ENCODE data around the gene CCRL2.
"Not testable (repeated sequence)": the region's sequence is repeated elsewhere in the genome, so short reads cannot be mapped to it uniquely, and the experiment has no call there.

The CCRL2 gene

GRCh38 chr3:46420931-46421330 lies 13.9 kb downstream of the CCRL2 start:
- TF ChIP-seq, protein P1, sequence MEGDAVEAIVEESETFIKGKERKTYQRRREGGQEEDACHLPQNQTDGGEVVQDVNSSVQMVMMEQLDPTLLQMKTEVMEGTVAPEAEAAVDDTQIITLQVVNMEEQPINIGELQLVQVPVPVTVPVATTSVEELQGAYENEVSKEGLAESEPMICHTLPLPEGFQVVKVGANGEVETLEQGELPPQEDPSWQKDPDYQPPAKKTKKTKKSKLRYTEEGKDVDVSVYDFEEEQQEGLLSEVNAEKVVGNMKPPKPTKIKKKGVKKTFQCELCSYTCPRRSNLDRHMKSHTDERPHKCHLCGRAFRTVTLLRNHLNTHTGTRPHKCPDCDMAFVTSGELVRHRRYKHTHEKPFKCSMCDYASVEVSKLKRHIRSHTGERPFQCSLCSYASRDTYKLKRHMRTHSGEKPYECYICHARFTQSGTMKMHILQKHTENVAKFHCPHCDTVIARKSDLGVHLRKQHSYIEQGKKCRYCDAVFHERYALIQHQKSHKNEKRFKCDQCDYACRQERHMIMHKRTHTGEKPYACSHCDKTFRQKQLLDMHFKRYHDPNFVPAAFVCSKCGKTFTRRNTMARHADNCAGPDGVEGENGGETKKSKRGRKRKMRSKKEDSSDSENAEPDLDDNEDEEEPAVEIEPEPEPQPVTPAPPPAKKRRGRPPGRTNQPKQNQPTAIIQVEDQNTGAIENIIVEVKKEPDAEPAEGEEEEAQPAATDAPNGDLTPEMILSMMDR (IDR thresholded peaks at IDR 0.05; ENCODE audit: borderline replicate concordance, insufficient read depth, low read depth, low read length): no peak
- no peak overlapping the region for H3K4me3 ChIP-seq (ENCODE audit: low read depth, low read length)

- TF ChIP-seq, protein P1 (IDR thresholded peaks at IDR 0.05; ENCODE audit: borderline replicate concordance, insufficient read depth, low read depth, low read length): no peak
- no peak overlapping the region for H3K4me3 ChIP-seq (ENCODE audit: low read depth, low read length)
These were observed 15.6 kb downstream of the CCRL2 start for GRCh38 chr3:46422617-46423016.

DNA sequence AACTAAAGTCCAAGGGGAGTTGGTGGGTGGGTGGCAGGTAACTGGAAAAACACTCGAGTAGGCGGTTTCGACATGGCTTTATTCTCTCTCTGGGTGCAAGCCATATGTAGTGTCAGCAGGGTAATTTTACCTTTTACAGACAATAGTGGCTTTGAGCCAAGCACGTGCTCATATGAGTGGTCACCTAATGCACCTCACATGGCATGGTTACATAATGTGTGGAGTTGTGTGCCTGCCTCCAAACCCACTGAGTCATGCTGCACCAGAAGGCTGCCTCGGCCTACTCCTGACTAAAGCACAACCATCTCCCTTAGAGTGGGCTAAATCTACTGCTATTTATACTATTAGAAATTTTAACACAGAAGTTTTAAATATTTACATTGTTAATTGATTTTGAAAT lies 16.5 kb downstream of the CCRL2 start:
- TF ChIP-seq, protein P1 (IDR thresholded peaks at IDR 0.05; ENCODE audit: borderline replicate concordance, insufficient read depth, low read depth, low read length): no peak

GRCh38 chr3:46426476-46426875 lies 19.4 kb downstream of the CCRL2 start:
- not testable (repeated sequence) for H3K4me3 ChIP-seq (ENCODE audit: low read depth, low read length)

More for the DNA sequence above, 16.5 kb downstream of the CCRL2 start:
- no peak overlapping the region for H3K4me3 ChIP-seq (ENCODE audit: low read depth, low read length)

- not testable (repeated sequence) for H3K4me3 ChIP-seq (ENCODE audit: low read depth, low read length)
These were observed 20.3 kb downstream of the CCRL2 start for GRCh38 chr3:46427404-46427803.

GRCh38 chr3:46427916-46428833 lies 21.1 kb downstream of the CCRL2 start:
- TF ChIP-seq, protein P1 (IDR thresholded peaks at IDR 0.05; ENCODE audit: borderline replicate concordance, insufficient read depth, low read depth, low read length): no peak
- no peak overlapping the region for H3K4me3 ChIP-seq (ENCODE audit: low read depth, low read length)

GRCh38 chr3:46429250-46429649 lies 22.2 kb downstream of the CCRL2 start:
- H3K4me3 ChIP-seq (ENCODE audit: low read depth, low read length): no peak overlapping the region
- TF ChIP-seq, protein P1 (IDR thresholded peaks at IDR 0.05; ENCODE audit: borderline replicate concordance, insufficient read depth, low read depth, low read length): no peak

GRCh38 chr3:46429671-46430070 lies 22.6 kb downstream of the CCRL2 start:
- TF ChIP-seq, protein P1 (IDR thresholded peaks at IDR 0.05; ENCODE audit: borderline replicate concordance, insufficient read depth, low read depth, low read length): no peak
- no peak overlapping the region for H3K4me3 ChIP-seq (ENCODE audit: low read depth, low read length)

- not testable (repeated sequence) for H3K4me3 ChIP-seq (ENCODE audit: low read depth, low read length)
These were observed 23.8 kb downstream of the CCRL2 start for GRCh38 chr3:46430879-46431278.

DNA sequence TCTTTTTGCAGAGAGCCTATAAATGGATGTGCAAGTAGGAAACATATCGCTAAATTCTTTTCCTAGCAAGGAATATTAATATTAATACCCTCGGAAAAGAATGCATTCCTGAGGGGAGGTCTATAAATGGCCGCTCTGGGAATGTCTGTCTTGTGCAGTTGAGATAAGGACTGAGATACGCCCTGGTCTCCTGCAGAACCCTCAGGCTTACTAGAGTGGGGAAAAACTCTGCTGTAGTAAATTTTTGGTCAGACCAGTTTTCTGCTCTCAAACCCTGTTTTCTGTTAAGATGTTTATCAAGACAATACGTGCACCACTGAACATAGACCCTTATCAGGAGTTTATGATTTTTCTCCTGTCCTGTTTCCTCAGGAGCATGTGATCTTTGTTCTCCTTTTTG lies 24.8 kb downstream of the CCRL2 start:
- H3K4me3 ChIP-seq (ENCODE audit: low read depth, low read length): not testable (repeated sequence)

DNA sequence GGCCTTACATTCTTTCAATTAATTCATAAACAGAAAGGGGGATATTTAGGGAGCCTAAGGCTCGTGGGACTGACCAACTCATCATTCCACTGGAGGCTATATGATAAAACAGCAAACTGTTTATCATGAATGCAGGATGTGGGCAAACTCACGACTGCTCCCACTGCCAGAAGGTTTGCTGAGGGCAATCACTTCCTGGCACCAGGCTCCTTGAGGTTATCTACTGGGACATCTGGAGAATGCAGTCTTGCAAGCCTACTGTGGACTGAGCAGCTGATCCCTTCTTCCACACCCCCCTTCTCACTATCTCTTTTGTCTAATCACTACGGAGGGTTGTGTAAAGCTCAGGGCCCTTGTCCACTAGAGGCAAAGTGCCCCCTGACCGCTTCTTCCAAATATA lies 26.1 kb downstream of the CCRL2 start:
- not testable (repeated sequence) for H3K4me3 ChIP-seq (ENCODE audit: low read depth, low read length)
